K562 (cell line): ENCODE data around the gene CMPK1. TPM values are rescaled to one million over a fixed set of nuclear protein-coding genes. Genes with fewer than 3 reads are reported as not detected.

ENCODE experiments used
- ATAC-seq: fragments of 200-7000 bp; cut with Tn5 transposase; 3 replicates; pipeline ENCODE4 v1.9.1; 2020; ENCODE audit warnings: moderate library complexity
- Bru-seq: library from RNA; stranded (reverse); fragments of 400-500 nt; gene quantifications from one replicate; lab custom pipeline; 2021; lab: Mats Ljungman, UMichigan
- BruChase-seq, 2 experiments: library from RNA; stranded (reverse); fragments of 400-500 nt; gene quantifications; one replicate each; lab custom pipeline; 2021; lab: Mats Ljungman, UMichigan
- BruUV-seq: library from RNA; stranded (reverse); fragments of 400-500 nt; replicated peaks from 2 replicates; lab custom pipeline; 2021; lab: Mats Ljungman, UMichigan
- CTCF ChIA-PET: fragments of 300-600 bp; formaldehyde crosslinking; extraction: SDS; loops from one replicate; lab custom pipeline; 2021; ENCODE audit warnings: low intra/inter-chr PET ratio; lab: Yijun Ruan, JAX
- POLR2A ChIA-PET: fragments of 300-600, 350-650 bp; sonication (Branson Sonifier 250); formaldehyde crosslinking; extraction: SDS; loops from one replicate; lab custom pipeline; 2021; ENCODE audit warnings: antibody characterized with exemption, inconsistent platforms; lab: Yijun Ruan, JAX
- DNase-seq, 4 experiments: peaks; one replicate each; pipeline versions ENCODE4 v3.0.0 to v3.0.0-alpha.2; 2011 to 2018; ENCODE audit warnings: low spot score in 3 of 4, mixed read lengths in 3 of 4; ENCODE audit errors: extremely low read depth in 1 of 4
- FAIRE-seq: peaks from 2 replicates; lab custom pipeline; 2011; peaks lifted over from hg19 to GRCh38; lab: Jason Lieb, UNC
- H2AFZ ChIP-seq: 2 replicates; pipeline ENCODE4 v1.6.0; 2011; ENCODE audit warnings: low read depth, low read length, control low read depth, inconsistent platforms
- H3K27ac ChIP-seq: fragments of 200-600 bp; 3 replicates; pipeline ENCODE4 v1.8.0; 2011; ENCODE audit warnings: low read depth, mild to moderate bottlenecking, control low read depth, inconsistent platforms, low read length, moderate library complexity, mixed read lengths; ENCODE audit errors: extremely low read depth
- H3K27me3 ChIP-seq, 2 experiments: fragments of 300-600 bp in 1 of 2; 2 replicates in 1 of 2; 3 replicates in 1 of 2; pipeline versions ENCODE4 v1.6.0 to v1.8.0; 2011; ENCODE audit warnings: inconsistent platforms in 2 of 2, low read length in 2 of 2, mild to moderate bottlenecking in 1 of 2, mixed read lengths in 1 of 2, moderate library complexity in 1 of 2; ENCODE audit not compliant: control insufficient read depth in 2 of 2, insufficient read depth in 2 of 2
- H3K36me3 ChIP-seq: fragments of 300-600 bp; 3 replicates; pipeline ENCODE4 v1.8.0; 2011; ENCODE audit warnings: mild to moderate bottlenecking, low read length, inconsistent platforms; ENCODE audit not compliant: control insufficient read depth, insufficient read depth
- H3K4me1 ChIP-seq, 2 experiments: fragments of 200-600 bp in 1 of 2; replicated peaks in 1 of 2; 2 replicates in 1 of 2; 3 replicates in 1 of 2; pipeline versions ENCODE4 v1.5.1 to v1.8.0; 2011; ENCODE audit warnings: inconsistent platforms in 2 of 2, low read length in 2 of 2, mild to moderate bottlenecking in 1 of 2, mixed read lengths in 1 of 2, moderate library complexity in 1 of 2; ENCODE audit not compliant: control insufficient read depth in 2 of 2, insufficient read depth in 2 of 2
- H3K4me2 ChIP-seq: 2 replicates; pipeline ENCODE4 v1.6.1; 2011; ENCODE audit warnings: low read length, control low read depth, inconsistent platforms, mixed read lengths; ENCODE audit not compliant: insufficient read depth
- H3K4me3 ChIP-seq: fragments of 200-600 bp; sonication (generic), shearing (Covaris generic); 2 replicates; pipeline ENCODE4 v1.5.1; 2016; ENCODE audit warnings: control low read depth, inconsistent platforms
- H3K79me2 ChIP-seq: fragments of 200-600 bp; 3 replicates; pipeline ENCODE4 v1.8.0; 2011; ENCODE audit warnings: low read length, inconsistent platforms; ENCODE audit not compliant: control insufficient read depth, insufficient read depth
- H3K9ac ChIP-seq, 2 experiments: 2 replicates each; pipeline versions ENCODE4 v1.6.0 to v1.6.1; 2011; ENCODE audit warnings: low read depth in 2 of 2, low read length in 2 of 2, control low read depth in 1 of 2, inconsistent platforms in 1 of 2, mild to moderate bottlenecking in 1 of 2, mixed read lengths in 1 of 2; ENCODE audit not compliant: insufficient read depth in 1 of 2
- H3K9me1 ChIP-seq: one replicate; pipeline ENCODE4 v1.6.0; 2011; ENCODE audit warnings: inconsistent platforms, mild to moderate bottlenecking, low read length, moderate library complexity; ENCODE audit not compliant: control insufficient read depth, insufficient read depth
- H3K9me3 ChIP-seq: replicated peaks from 2 replicates; pipeline ENCODE4 v1.5.1; 2011; ENCODE audit warnings: low read depth, low read length, inconsistent platforms; ENCODE audit not compliant: control insufficient read depth, insufficient read depth
- H4K20me1 ChIP-seq: replicated peaks from 2 replicates; pipeline ENCODE4 v1.6.1; 2011; ENCODE audit warnings: low read length, inconsistent platforms, mixed read lengths; ENCODE audit not compliant: control insufficient read depth, insufficient read depth
- EHMT2 ChIP-seq: fragments of 450-650 bp; IDR thresholded peaks from 2 replicates; pipeline ENCODE4 v1.6.1; 2018; ENCODE audit warnings: antibody characterized with exemption
- MGA ChIP-seq: fragments of 450-650 bp; IDR thresholded peaks from 2 replicates; pipeline ENCODE4 v1.6.1; 2016; ENCODE audit warnings: mild to moderate bottlenecking, moderate library complexity
- RBBP5 ChIP-seq: fragments of 200-600 bp; sonication (generic); IDR thresholded peaks from 2 replicates; pipeline ENCODE4 v1.6.1; 2012; ENCODE audit warnings: borderline replicate concordance, mild to moderate bottlenecking, low read length, control low read depth, inconsistent platforms; ENCODE audit not compliant: insufficient read depth, poor library complexity, severe bottlenecking
- WGBS: fragments of 100-300 bp; shearing (Covaris generic); methylation state at CpG from one replicate; pipeline ENCODE4 v1.1.6; 2016; ENCODE audit warnings: low coverage, mixed read lengths; ENCODE audit not compliant: insufficient coverage; ENCODE audit errors: missing lambda C conversion rate; 5-methylcytosine and 5-hydroxymethylcytosine counted together
- in situ Hi-C: fragments of 300-500 bp; cut with MboI; formaldehyde crosslinking; loops from 4 replicates; pipeline ENCODE4 v1.15.0; 2018; ENCODE audit warnings: inconsistent platforms, mixed read lengths
- intact Hi-C: fragments of 100-400 bp; cut with micrococcal nuclease; formaldehyde crosslinking; loops from 2 replicates; pipeline ENCODE4 v1.14.2; 2022
- long read RNA-seq, 3 experiments: library from polyadenylated mRNA in 2 of 3; library from RNA in 1 of 3; unstranded in 2 of 3; stranded (forward) in 1 of 3; transcript quantifications; one replicate each; pipeline ENCODE4 v2.0.0, GENCODE V29; 2019 to 2022
- polyA minus RNA-seq, 3 experiments: library from RNA; depleted of rRNA, polyadenylated mRNA; stranded (reverse); fragments of >200 nt; gene quantifications; 2 replicates each; pipeline ENCODE4 v1.2.3, GENCODE V29; 2011
- polyA plus RNA-seq, 8 experiments: library from polyadenylated mRNA; depleted of rRNA in 4 of 8; stranded (reverse) in 5 of 8; unstranded in 3 of 8; fragments of >200 nt; fragmentation: Nextera tagmentation in 2 of 8; fragmentation: Illumina TruSeq in 1 of 8; extraction: Ambion mirVana in 2 of 8; extraction: Trizol in 1 of 8; gene quantifications; 2 replicates each; pipeline versions ENCODE4 v1.2.1 to v1.2.3, GENCODE V29; 2011 to 2014; ENCODE audit warnings: inconsistent platforms in 1 of 8, missing spikeins in 1 of 8
- total RNA-seq, 7 experiments: library from RNA; depleted of rRNA in 6 of 7; stranded (reverse); fragments of >200 nt in 6 of 7; fragmentation: Illumina TruSeq in 2 of 7; extraction: Trizol in 2 of 7; gene quantifications; 2 replicates each; pipeline versions ENCODE4 v1.2.1 to v1.2.3, GENCODE V29; 2011 to 2021; ENCODE audit warnings: low replicate concordance in 1 of 7

Gene CMPK1
- total RNA-seq (2011; cell fraction: chromatin; rRNA removed; ENCODE audit: low replicate concordance), result 15.9 and 61.9 TPM in 2 replicates
- total RNA-seq (2011; cell fraction: nucleolus; rRNA removed), result 11.5 and 12.6 TPM in 2 replicates
- 42.5 and 72.0 TPM in 2 replicates for total RNA-seq (2011; cell fraction: nucleoplasm; rRNA removed)
- total RNA-seq (2014; rRNA removed) (107 TPM in 2 replicates), total RNA-seq (2014; rRNA removed; fragmentation: Illumina TruSeq; extraction: Trizol) (197 and 229 TPM in 2 replicates), total RNA-seq (2015; rRNA removed; fragmentation: Illumina TruSeq; extraction: Trizol) (175 and 194 TPM in 2 replicates), total RNA-seq (2021) (164 and 165 TPM in 2 replicates), polyA plus RNA-seq (2011; rRNA removed) (70.2 and 89.2 TPM in 2 replicates), polyA plus RNA-seq (2014; fragmentation: Illumina TruSeq; extraction: Trizol) (169 and 179 TPM in 2 replicates), polyA plus RNA-seq (2014; fragmentation: Nextera tagmentation; extraction: Ambion mirVana) (10 to 100 TPM; 54.5 to 67.3 TPM), polyA plus RNA-seq (2014; rRNA removed) (116 and 126 TPM in 2 replicates), polyA minus RNA-seq (2011; rRNA and poly(A)+ RNA removed) (92.8 and 128 TPM in 2 replicates), Bru-seq, nascent RNA (percentile 89 among the genes with signal in this experiment), BruChase-seq, experiment 1, labeled RNA remaining after a 2-hour chase (percentile 93 among the genes with signal in this experiment), BruChase-seq, experiment 2, labeled RNA remaining after a 6-hour chase (percentile 92 among the genes with signal in this experiment)
- 15.0 and 29.0 TPM in 2 replicates for polyA plus RNA-seq (2011; cell fraction: cytosol; rRNA removed)
- 9.9 and 19.2 TPM in 2 replicates for polyA plus RNA-seq (2011; cell fraction: nucleus; rRNA removed)
- polyA plus RNA-seq (2012), result 117 and 148 TPM in 2 replicates
- polyA minus RNA-seq (2011; cell fraction: cytosol; rRNA and poly(A)+ RNA removed), result 72.8 and 77.2 TPM in 2 replicates
- 10.1 and 20.4 TPM in 2 replicates for polyA minus RNA-seq (2011; cell fraction: nucleus; rRNA and poly(A)+ RNA removed)
- long read RNA-seq, experiment 1, transcript CMPK1-204 (5 exons, 950 nt), result minor isoform, 9 of 1,440 reads
- long read RNA-seq, experiment 1, transcript CMPK1-203 (6 exons, 2,930 nt), result major isoform, 1,292 of 1,440 reads
- long read RNA-seq, experiment 1, transcript CMPK1-202 (5 exons, 1,212 nt), result minor isoform, 18 of 1,440 reads
- long read RNA-seq, experiment 1, partial matches to known transcripts, result 73 of 1,440 reads
- long read RNA-seq, experiment 1, other reads (novel, unspliced or antisense), result 46 of 1,440 reads
- long read RNA-seq, experiment 2, transcript CMPK1-203 (6 exons, 2,930 nt), result major isoform, 30 of 159 reads
- long read RNA-seq, experiment 2, partial matches to known transcripts, result 47 of 159 reads
- long read RNA-seq, experiment 2, other reads (novel, unspliced or antisense), result 80 of 159 reads
- long read RNA-seq, experiment 3, transcript CMPK1-203 (6 exons, 2,930 nt), result major isoform, 220 of 234 reads
- long read RNA-seq, experiment 3, partial matches to known transcripts, result 4 of 234 reads
- long read RNA-seq, experiment 3, other reads (novel, unspliced or antisense), result 9 of 234 reads

- peak; percentile 69 for FAIRE-seq
- Histone ChIP-seq H2AFZ (peak within 1 kb of the TSS; percentile 98), H3K27ac (peak within 1 kb of the TSS; percentile 85), H3K4me3 (peak within 1 kb of the TSS; percentile 93), H3K9me3 (no peaks in the 10 kb centered on the region), H3K27me3 (no peaks in the 10 kb centered on the region), H3K9me1 (no peaks in the 10 kb centered on the region), H3K4me1 (peaks cover 23 to 28% of the 10 kb centered on the region in 2 experiments; a peak in 4 of 5 replicates), H3K36me3 (peaks cover 11% of the 10 kb centered on the region; the same call in 2 of the 3 replicates), H3K79me2 (peaks cover 61% of the 10 kb centered on the region), H3K9ac (peak within 1 kb of the TSS; percentile 96 to 97), H4K20me1 (0 out of 2 replicates have a peak, but pooled peaks cover 3% of the 10 kb centered on the region), H3K4me2 (peak within 1 kb of the TSS; percentile 98)
- ChIA-PET CTCF (interaction anchor here (0.5 kb wide), 1 partner anchor 1823 kb away, joined by 3 read pairs; no protein-coding TSS in a partner anchor), POLR2A (interaction anchor here (0.6 to 18.0 kb wide), 13 partner anchors 10 to 151 kb away, joined by 3 to 318 read pairs (median 4); partner anchors contain the start of gene STIL)
- DNase-seq, result peak; percentile 90 to 93 (median 92)
- ATAC-seq, result peak; percentile 82
- intact Hi-C loops, result loop anchor here (5.0 kb wide), 3 partner anchors 101 to 151 kb away; partner anchors contain the start of genes FOXD2 and TAL1
- under 1% methylated on average over 18 of the region's 40 CpGs for WGBS
- in situ Hi-C loops, result no loop called here
- BruUV-seq, result no TSS peak
- TF ChIP-seq EHMT2 (no peak), RBBP5 (peak; percentile 76), MGA (peak; percentile 38; the same call in 1 of the 2 replicates)
Measured at GRCh38 chr1:47333578-47333921, at the start of gene CMPK1. TSS of gene CMPK1 (plus strand) at chr1:47333790. CDS start at chr1:47333946, 156 bp downstream.
